Activated CD4-positive, alpha-beta T cell treated with anti-CD3 and anti-CD28 coated beads for 4 hours (primary cell): ENCODE results near the gene AGAP3.

Source experiments
- DNase-seq, 2 donors: peaks; one replicate each; pipeline ENCODE4 v3.0.0-alpha.2; 2020

The AGAP3 gene

GRCh38 chr7:151168787-151169162 lies 82.5 kb downstream of the AGAP3 start:
- DNase-seq, result no peak

GRCh38 chr7:151172273-151173141 lies 86.2 kb downstream of the AGAP3 start:
- DNase-seq, result peak; percentile 74 to 75

DNA sequence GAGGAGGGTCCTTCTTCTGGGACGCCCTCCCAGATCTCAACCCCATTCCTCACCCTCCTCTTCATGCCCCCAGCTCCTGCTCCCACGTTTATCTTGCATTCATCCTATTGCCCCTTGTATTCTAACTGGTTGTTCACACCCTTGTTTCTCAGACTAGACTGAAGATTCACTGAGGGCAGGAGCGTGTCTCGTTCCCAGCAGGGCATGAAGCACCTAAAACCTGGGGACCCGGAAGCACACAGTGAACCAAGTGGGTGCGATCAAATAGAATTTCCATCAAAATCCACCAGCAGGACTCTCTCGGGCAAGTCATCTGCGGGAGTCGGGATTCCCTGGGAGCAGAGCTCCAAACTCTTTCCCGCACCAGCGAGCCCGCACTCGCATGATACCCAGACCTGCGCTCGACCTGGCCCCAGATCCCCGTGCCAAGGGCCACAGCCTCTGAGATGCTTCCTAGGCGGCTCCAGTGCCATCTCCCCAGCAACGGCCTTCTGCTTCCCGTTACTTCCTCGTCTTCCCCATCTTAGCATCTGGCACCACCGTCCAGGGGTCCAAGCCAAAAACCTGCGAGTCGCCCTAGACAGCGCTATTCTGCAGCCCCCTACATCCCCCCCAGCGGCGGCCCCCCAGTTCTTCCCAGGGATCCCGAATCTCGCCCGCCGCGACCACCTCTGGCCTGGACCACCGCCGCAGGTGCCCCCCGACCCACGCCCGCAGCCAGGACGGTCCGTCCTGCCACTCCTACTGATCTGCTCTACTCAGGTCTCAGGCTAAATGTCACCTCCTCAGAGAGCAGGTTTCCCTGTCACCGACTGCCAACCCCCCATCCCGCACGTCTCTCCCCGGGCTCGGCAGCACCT lies 87.3 kb downstream of the AGAP3 start:
- DNase-seq, result no peak

- peak in 1 of 2 donors; percentile 18 for DNase-seq
Measured at GRCh38 chr7:151174246-151175046, 88.2 kb downstream of the AGAP3 start.

DNA sequence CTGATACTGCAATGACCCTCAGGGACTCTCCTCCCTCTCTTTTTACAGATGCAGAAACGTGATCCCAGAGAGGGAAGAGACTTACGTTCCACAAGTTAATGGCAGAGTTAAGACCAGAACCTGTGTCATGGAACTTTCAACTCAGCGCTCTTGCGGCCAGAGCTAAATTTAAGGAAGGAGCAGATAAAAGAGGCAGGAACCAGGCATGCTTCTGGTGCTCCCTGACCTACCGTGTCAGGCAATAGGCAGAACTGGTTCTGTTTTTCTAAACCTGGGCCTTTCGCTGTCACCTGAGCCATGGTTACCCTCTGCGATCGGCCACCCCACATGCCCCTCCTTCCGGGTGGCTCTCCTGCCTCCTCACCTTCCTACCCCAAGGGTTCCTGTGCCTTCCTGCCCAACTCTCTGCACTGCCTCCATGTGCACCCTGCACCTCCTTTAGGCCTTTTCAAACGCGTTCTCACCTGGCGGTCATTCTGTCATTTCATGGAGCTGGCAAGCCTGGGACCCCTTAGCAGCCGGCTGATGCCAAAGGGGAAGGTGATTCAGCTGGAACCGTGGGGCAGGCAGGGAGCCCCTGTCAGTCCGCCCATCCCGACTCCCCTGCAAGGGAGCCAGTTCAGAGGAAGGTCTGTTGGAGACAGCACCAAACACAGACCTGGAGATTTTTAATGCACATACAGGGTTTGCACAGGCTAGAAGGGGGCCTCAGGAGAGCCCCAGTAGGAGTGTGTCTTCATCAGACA lies 88.9 kb downstream of the AGAP3 start:
- DNase-seq, result no peak

DNA sequence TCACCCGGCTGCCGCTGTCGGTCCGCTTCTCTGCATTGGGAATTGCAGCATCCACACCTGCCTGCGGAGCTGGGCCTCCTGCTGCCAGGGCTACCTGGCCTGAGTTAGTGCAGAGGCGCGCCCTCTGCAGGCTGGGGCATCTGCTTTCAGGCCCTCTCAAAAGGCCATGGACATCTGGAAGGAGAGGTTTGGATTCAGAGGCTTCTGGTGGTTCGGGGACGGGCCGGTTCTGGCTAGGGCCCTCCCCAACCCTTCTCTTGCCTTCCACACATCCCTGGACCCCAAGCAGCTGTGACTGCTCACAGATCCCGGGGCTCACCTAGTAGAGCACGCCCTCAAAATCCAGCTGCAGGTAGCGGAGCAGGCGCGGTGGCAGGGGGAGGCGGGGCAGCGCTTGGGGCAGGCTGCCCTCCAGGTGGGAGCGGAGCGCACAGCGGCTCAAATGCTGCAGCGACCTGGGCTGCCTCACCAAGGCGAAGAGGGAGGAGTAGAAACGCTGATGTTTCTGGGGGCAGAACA lies 89.6 kb downstream of the AGAP3 start:
- no peak for DNase-seq

DNA sequence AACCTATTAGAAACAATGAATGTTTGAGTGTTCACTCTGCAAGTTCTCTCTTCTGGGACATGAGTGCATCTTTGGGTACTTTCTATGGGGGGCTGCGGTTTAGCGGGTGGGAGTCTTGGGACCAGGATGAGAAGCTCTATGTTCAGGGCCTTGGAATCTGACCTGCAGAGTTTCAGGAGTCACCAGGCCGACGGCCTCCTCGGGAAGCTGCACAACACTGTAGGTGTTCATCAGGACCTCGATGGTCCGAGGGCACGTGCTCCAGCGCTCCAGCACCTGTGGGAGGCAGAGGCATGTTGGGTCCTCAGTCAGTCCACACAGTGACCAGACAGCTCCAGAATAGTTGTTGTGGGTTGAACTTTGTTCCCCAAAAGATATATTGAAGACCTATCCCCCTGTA lies 90.1 kb downstream of the AGAP3 start:
- no peak for DNase-seq

- no peak for DNase-seq
Measured at GRCh38 chr7:151177310-151177709, 91.0 kb downstream of the AGAP3 start.

GRCh38 chr7:151178236-151178635 lies 92.0 kb downstream of the AGAP3 start:
- no peak for DNase-seq

DNA sequence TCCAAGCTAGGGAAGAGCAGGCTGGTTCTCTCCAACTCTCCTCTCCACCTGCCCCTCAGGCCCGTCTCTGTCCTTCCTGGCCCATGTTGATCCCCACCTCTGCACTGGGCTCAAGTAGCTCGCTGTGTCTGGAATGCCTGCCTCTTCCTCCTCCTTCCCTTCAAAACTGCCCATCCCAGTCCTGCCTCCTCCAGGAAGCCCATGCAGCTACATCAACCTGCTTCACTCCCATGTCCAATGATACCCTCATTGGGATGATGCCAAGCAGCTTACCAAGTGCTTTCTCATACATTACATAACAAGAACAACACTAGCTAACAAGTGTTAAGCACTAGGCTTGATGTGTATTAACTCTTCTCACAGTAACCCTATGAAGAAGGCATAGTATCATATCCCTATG lies 92.6 kb downstream of the AGAP3 start:
- DNase-seq, result no peak

- no peak for DNase-seq
Measured at GRCh38 chr7:151179287-151179860, 93.1 kb downstream of the AGAP3 start.

GRCh38 chr7:151179946-151180345 lies 93.7 kb downstream of the AGAP3 start:
- DNase-seq, result no peak

GRCh38 chr7:151181011-151181431 lies 94.7 kb downstream of the AGAP3 start:
- DNase-seq, result no peak

DNA sequence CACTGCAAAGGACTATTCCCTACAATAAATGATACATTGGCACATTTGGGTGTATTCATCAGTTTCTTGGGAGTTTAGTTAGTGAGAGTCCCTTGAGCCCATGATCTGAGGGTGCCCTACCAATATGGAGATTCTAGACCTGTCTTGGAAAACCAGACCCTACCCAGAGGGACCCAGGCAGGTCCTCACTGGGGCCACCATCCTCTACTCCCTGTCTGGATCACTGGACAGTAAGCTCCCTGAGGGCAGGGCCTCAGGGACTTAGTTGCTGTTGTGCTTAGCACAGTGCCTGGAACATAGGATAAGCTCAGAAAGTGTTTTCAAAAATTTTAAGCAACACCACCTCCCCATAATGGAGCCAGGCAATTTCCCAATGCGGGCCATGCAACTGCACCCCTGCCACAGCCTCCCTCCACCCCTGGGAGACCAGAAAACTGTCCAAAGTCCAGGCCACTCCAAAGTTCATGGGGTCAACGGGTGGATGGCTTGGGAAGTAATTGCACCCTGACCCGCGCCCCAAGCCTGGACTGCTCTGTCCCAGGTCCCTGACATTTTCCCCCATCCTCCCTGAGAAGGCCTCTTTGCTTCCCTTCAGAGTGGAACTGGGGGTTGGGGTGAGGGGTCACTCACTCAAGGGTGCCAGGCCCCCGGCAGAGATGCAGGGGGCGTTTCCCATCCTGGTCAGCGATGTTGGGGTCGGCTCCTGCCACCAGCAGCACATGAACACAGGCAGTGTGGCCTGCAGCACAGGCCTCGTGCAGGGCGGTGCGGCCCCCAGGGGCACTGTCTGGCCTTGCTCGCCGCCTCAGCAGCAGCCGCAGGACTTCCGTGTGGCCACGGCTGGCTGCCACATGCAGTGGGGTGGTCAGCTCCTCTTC lies 99.7 kb downstream of the AGAP3 start:
- DNase-seq, result no peak

- no peak for DNase-seq
Measured at GRCh38 chr7:151186640-151187408, 100.5 kb downstream of the AGAP3 start, which contains the start of gene ASB10. ASB10 (minus strand) TSS chr7:151187250; CDS start chr7:151187130, 120 bp downstream.

DNA sequence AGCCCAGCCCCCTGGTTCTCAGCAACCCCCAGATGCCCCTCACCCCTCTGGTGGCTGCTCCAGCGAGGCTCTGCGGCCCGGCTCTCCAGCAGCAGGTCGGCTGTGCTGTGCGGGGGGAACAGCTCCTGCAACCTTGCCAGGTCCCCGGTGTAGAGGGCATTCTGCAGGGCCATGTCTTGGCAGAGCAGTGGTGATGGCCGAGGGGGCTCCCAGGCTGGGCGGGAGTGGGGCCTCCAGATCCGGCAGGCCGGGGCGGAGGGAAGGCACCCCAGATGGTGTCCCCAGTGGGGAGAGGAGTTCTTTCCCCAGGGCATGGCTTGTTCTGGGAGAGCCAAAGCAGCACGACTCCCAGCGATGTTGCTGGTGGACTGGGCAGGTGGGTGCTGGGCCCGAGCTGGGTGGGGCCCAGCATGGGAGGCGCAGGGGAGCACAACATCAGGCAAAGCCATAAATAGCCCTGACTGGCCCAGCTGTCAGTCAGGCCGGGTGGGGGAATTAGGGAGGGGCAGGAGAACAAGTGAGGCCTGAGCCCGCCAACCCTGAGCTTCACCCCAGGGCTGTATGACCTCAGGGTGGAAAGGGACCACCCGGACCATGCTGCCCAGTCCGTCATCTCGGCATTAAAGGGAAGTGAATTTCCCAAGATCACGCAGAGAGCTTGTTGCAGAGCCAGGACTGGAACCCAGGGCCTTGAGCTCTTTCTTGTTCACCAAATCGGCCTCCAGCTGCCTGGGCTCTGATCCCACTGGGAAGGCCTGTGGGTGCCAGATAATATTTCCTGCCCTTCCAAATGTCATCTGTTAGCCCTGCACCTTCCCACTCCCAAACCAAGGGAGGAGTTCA lies 101.4 kb downstream of the AGAP3 start:
- no peak for DNase-seq

- DNase-seq, result no peak
Measured at GRCh38 chr7:151188252-151188542, 101.9 kb downstream of the AGAP3 start.

DNA sequence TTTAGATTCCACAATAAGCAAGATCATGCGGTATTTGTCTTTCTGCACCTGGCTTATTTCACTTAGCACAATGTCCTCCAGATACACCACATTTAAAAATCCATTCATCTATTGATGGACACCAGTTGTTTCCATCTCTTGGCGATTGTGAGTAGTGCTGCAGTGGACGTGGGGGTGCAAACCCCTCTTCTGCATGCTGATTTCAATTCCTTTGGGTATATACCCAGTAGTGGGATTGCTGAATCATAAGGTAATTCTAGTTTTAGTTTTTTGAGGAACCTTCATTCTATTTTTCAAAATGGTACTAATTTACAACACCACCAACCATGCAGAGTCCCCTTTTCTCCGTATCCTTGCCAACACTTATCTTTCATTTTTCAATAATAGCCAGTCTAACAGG lies 102.8 kb downstream of the AGAP3 start:
- DNase-seq, result no peak

- DNase-seq, result no peak
Measured at GRCh38 chr7:151191544-151191943, 105.3 kb downstream of the AGAP3 start.
